Duodenal mucosa (tissue), 2 donors: ENCODE measurements around the gene TSPAN14.
"Not testable (repeated sequence)": the region's sequence is repeated elsewhere in the genome, so short reads cannot be mapped to it uniquely, and the experiment has no call there.

ENCODE experiments used
- H3K27ac ChIP-seq: one replicate; pipeline ENCODE4 v1.7.0; 2013; ENCODE audit warnings: low read depth, low read length
- H3K27me3 ChIP-seq, 2 donors: one replicate each; pipeline ENCODE4 v1.7.0; 2013; ENCODE audit warnings: low read length in 2 of 2, control low read depth in 1 of 2; ENCODE audit not compliant: insufficient read depth in 2 of 2, control insufficient read depth in 1 of 2
- H3K36me3 ChIP-seq, 2 donors: one replicate each; pipeline ENCODE4 v1.7.0; 2013; ENCODE audit warnings: low read length in 2 of 2, control low read depth in 1 of 2; ENCODE audit not compliant: insufficient read depth in 2 of 2, control insufficient read depth in 1 of 2
- H3K4me1 ChIP-seq, 2 donors: one replicate each; pipeline ENCODE4 v1.7.0; 2013; ENCODE audit warnings: low read length in 2 of 2, control low read depth in 1 of 2; ENCODE audit not compliant: insufficient read depth in 2 of 2, control insufficient read depth in 1 of 2
- H3K4me3 ChIP-seq, 2 donors: one replicate each; pipeline ENCODE4 v1.7.0; 2013; ENCODE audit warnings: low read length in 2 of 2, low read depth in 1 of 2
- H3K9ac ChIP-seq, 2 donors: one replicate each; pipeline ENCODE4 v1.7.0; 2013; ENCODE audit warnings: low read length in 2 of 2, low read depth in 1 of 2
- H3K9me3 ChIP-seq, 2 donors: one replicate each; pipeline ENCODE4 v1.7.0; 2013; ENCODE audit warnings: low read length in 2 of 2, control low read depth in 1 of 2; ENCODE audit not compliant: control insufficient read depth in 1 of 2

TSPAN14 gene

GRCh38 chr10:80524190-80524909 is 70.2 kb downstream of the TSPAN14 start:
- Histone ChIP-seq H3K36me3 (peaks cover 0 to 21% of the 10 kb centered on the region in 2 donors), H3K9ac (no peak overlapping the region), H3K27ac (no peak overlapping the region), H3K4me1 (peaks cover 11 to 15% of the 10 kb centered on the region in 2 donors), H3K9me3 (no peaks in the 10 kb centered on the region), H3K4me3 (no peak overlapping the region), H3K27me3 (no peaks in the 10 kb centered on the region)

GRCh38 chr10:80526218-80526617 is 72.1 kb downstream of the TSPAN14 start:
- no peaks in the 10 kb centered on the region for H3K9me3 ChIP-seq
- no peak overlapping the region for H3K4me3 ChIP-seq
- no peak overlapping the region for H3K9ac ChIP-seq
- no peak overlapping the region for H3K27ac ChIP-seq
- peaks cover 16 to 19% of the 10 kb centered on the region in 2 donors for H3K4me1 ChIP-seq
- H3K27me3 ChIP-seq, result no peaks in the 10 kb centered on the region
- H3K36me3 ChIP-seq, result peaks cover 0 to 2% of the 10 kb centered on the region in 2 donors

GRCh38 chr10:80526742-80527141 is 72.6 kb downstream of the TSPAN14 start:
- Histone ChIP-seq H3K36me3 (no peaks in the 10 kb centered on the region), H3K4me3 (no peak overlapping the region), H3K4me1 (peaks cover 16 to 19% of the 10 kb centered on the region in 2 donors), H3K27me3 (no peaks in the 10 kb centered on the region), H3K9ac (no peak overlapping the region), H3K9me3 (no peaks in the 10 kb centered on the region), H3K27ac (no peak overlapping the region)

- Histone ChIP-seq H3K27me3 (no peaks in the 10 kb centered on the region), H3K4me1 (peaks cover 16 to 19% of the 10 kb centered on the region in 2 donors), H3K27ac (no peak overlapping the region), H3K9me3 (no peaks in the 10 kb centered on the region), H3K4me3 (no peak overlapping the region), H3K9ac (no peak overlapping the region), H3K36me3 (no peaks in the 10 kb centered on the region)
Observed at GRCh38 chr10:80528185-80528700, 74.1 kb downstream of the TSPAN14 start.

- Histone ChIP-seq H3K4me3 (no peak overlapping the region), H3K27ac (no peak overlapping the region), H3K36me3 (no peaks in the 10 kb centered on the region), H3K9ac (peak overlapping the region in 1 of 2 donors; percentile 39), H3K9me3 (no peaks in the 10 kb centered on the region), H3K4me1 (peaks cover 16 to 19% of the 10 kb centered on the region in 2 donors), H3K27me3 (no peaks in the 10 kb centered on the region)
Observed at GRCh38 chr10:80528901-80529300, 74.8 kb downstream of the TSPAN14 start.

- Histone ChIP-seq H3K4me1 (peaks cover 16 to 17% of the 10 kb centered on the region in 2 donors), H3K27me3 (no peaks in the 10 kb centered on the region), H3K9me3 (no peaks in the 10 kb centered on the region), H3K27ac (no peak overlapping the region), H3K4me3 (no peak overlapping the region), H3K36me3 (no peaks in the 10 kb centered on the region), H3K9ac (peak overlapping the region in 1 of 2 donors; percentile 39)
Observed at GRCh38 chr10:80529604-80530003, 75.5 kb downstream of the TSPAN14 start.

- no peak overlapping the region for H3K4me3 ChIP-seq
- H3K36me3 ChIP-seq, result no peaks in the 10 kb centered on the region
- H3K27ac ChIP-seq, result no peak overlapping the region
- H3K27me3 ChIP-seq, result no peaks in the 10 kb centered on the region
- H3K4me1 ChIP-seq, result peaks cover 13 to 17% of the 10 kb centered on the region in 2 donors
- H3K9me3 ChIP-seq, result no peaks in the 10 kb centered on the region
- no peak overlapping the region for H3K9ac ChIP-seq
Observed at GRCh38 chr10:80530251-80530650, 76.1 kb downstream of the TSPAN14 start.

- no peak overlapping the region for H3K9ac ChIP-seq
- peaks cover 10 to 17% of the 10 kb centered on the region in 2 donors for H3K4me1 ChIP-seq
- H3K9me3 ChIP-seq, result no peaks in the 10 kb centered on the region
- no peak overlapping the region for H3K4me3 ChIP-seq
- no peak overlapping the region for H3K27ac ChIP-seq
- no peaks in the 10 kb centered on the region for H3K36me3 ChIP-seq
- H3K27me3 ChIP-seq, result no peaks in the 10 kb centered on the region
Observed at GRCh38 chr10:80530816-80531215, 76.7 kb downstream of the TSPAN14 start.

GRCh38 chr10:80532571-80532970 is 78.5 kb downstream of the TSPAN14 start:
- Histone ChIP-seq H3K27ac (no peak overlapping the region), H3K27me3 (no peaks in the 10 kb centered on the region), H3K9me3 (no peaks in the 10 kb centered on the region), H3K36me3 (no peaks in the 10 kb centered on the region), H3K9ac (no peak overlapping the region), H3K4me1 (peaks cover 7 to 17% of the 10 kb centered on the region in 2 donors), H3K4me3 (no peak overlapping the region)

GRCh38 chr10:80534059-80534458 is 79.9 kb downstream of the TSPAN14 start:
- not testable (repeated sequence) for H3K9me3 ChIP-seq, H3K9ac ChIP-seq, H3K36me3 ChIP-seq, H3K27me3 ChIP-seq, H3K4me3 ChIP-seq, H3K27ac ChIP-seq
- peaks cover 4 to 11% of the 10 kb centered on the region in 2 donors for H3K4me1 ChIP-seq
